Forelimb muscle (tissue), 1 donor: ENCODE measurements around the gene SZT2. TPM values are rescaled to one million over a fixed set of nuclear protein-coding genes. Genes with fewer than 3 reads are reported as not detected.
"Not testable (repeated sequence)": the region's sequence is repeated elsewhere in the genome, so short reads cannot be mapped to it uniquely, and the experiment has no call there.

ENCODE experiments used
- DNase-seq: peaks from one replicate; pipeline ENCODE4 v3.0.0-alpha.2; 2013; ENCODE audit warnings: low read depth
- polyA plus RNA-seq: library from polyadenylated mRNA; unstranded; fragments of 120-200 nt; gene quantifications from one replicate; pipeline ENCODE4 v1.2.1, GENCODE V29; 2013; ENCODE audit not compliant: insufficient read length

Gene SZT2
- polyA plus RNA-seq, 1 donor, result 14.5 TPM

- DNase-seq, result no peak
These were observed 26.3 kb upstream of the SZT2 start for GRCh38 chr1:43363283-43363934.

- no peak for DNase-seq
These were observed 25.7 kb upstream of the SZT2 start for GRCh38 chr1:43363935-43364525.

- no peak for DNase-seq
These were observed 24.0 kb upstream of the SZT2 start for GRCh38 chr1:43365678-43366077.

- DNase-seq, result no peak
These were observed 23.5 kb upstream of the SZT2 start for GRCh38 chr1:43366179-43366578.

GRCh38 chr1:43366601-43367025 lies 23.1 kb upstream of the SZT2 start:
- no peak for DNase-seq

GRCh38 chr1:43367026-43367903 lies 22.4 kb upstream of the SZT2 start:
- no peak for DNase-seq

- DNase-seq, result peak; percentile 47
These were observed 21.6 kb upstream of the SZT2 start, which contains the start of gene ELOVL1 for GRCh38 chr1:43367904-43368645. TSS of gene ELOVL1 (minus strand) at chr1:43368011. CDS start at chr1:43365609, 2,402 bp downstream.

- DNase-seq, result no peak
These were observed 21.1 kb upstream of the SZT2 start for GRCh38 chr1:43368646-43369020.

- not testable (repeated sequence) for DNase-seq
These were observed 19.9 kb upstream of the SZT2 start for GRCh38 chr1:43369779-43370178.

- DNase-seq, result no peak
These were observed 19.1 kb upstream of the SZT2 start for GRCh38 chr1:43370564-43370963.

GRCh38 chr1:43372172-43372571 lies 17.5 kb upstream of the SZT2 start:
- DNase-seq, result no peak

GRCh38 chr1:43373066-43373940 lies 16.4 kb upstream of the SZT2 start:
- no peak for DNase-seq

GRCh38 chr1:43376723-43377235 lies 12.9 kb upstream of the SZT2 start:
- DNase-seq, result no peak

- no peak for DNase-seq
These were observed 11.9 kb upstream of the SZT2 start for GRCh38 chr1:43377831-43378230.

- no peak for DNase-seq
These were observed 10.2 kb upstream of the SZT2 start for GRCh38 chr1:43379476-43379875.

GRCh38 chr1:43381612-43382011 lies 8.1 kb upstream of the SZT2 start:
- DNase-seq, result no peak

GRCh38 chr1:43382027-43382779 lies 7.5 kb upstream of the SZT2 start:
- DNase-seq, result no peak

GRCh38 chr1:43383449-43383848 lies 6.2 kb upstream of the SZT2 start:
- no peak for DNase-seq

GRCh38 chr1:43386676-43387075 lies 3.0 kb upstream of the SZT2 start:
- no peak for DNase-seq
